VCaP (cell line): ENCODE data around the gene CLASRP.

Experiments
- H3K27ac ChIP-seq: fragments of 450-650 bp; 2 replicates; pipeline ENCODE4 v1.5.1; 2017
- TF ChIP-seq, protein P1 (sequence below): fragments of 450-650 bp; conservative IDR thresholded peaks from 2 replicates; pipeline ENCODE4 v1.5.1; 2017; ENCODE audit warnings: mild to moderate bottlenecking, moderate library complexity

CLASRP gene

DNA sequence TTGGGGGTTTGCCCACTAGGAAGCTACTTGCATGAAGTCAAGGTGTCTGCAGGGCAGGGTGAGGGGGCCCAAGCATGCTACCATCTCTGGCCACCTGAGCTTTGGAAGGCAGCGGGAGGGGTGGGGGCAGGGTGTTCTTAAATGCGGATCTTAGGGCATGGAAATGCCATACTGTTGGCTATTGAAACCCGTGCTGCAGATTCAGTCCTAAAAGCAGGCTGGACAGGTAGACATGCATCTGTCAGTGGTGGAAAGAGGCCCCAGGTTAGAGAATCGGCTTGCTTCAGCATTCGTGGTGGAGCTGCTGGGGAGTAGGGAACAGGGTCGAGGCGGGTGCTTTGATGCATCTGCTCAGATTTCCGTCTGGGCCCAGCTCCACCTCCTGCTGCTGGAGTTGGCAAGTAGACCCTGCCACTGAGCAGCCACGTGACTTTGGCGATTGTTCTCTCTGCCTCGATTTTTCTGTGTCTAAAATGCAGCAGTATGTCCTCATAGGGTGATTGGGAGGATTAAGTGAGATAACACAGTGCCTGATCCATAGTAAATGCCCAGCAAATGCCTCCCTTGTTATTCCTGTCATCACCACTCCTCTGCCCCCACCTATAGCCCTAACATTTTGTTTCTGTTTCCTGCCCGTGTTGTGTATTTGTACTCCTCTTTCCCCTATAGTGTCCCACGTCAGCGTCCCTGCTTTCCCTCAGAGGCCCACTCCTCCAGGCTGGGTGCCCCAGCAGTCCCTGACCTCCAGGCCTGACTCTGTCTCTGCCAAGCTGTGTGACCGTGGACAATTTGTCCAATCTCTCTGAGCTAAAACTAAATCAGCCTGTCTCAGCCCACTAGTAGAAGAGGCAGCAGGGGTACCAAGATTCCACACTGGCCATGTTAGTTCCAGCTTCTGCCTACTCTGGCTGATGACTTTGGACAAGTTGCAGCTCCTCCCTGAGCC, 59.9 kb downstream of the CLASRP start:
- H3K27ac ChIP-seq: no peak overlapping the region
- TF ChIP-seq, protein P1, sequence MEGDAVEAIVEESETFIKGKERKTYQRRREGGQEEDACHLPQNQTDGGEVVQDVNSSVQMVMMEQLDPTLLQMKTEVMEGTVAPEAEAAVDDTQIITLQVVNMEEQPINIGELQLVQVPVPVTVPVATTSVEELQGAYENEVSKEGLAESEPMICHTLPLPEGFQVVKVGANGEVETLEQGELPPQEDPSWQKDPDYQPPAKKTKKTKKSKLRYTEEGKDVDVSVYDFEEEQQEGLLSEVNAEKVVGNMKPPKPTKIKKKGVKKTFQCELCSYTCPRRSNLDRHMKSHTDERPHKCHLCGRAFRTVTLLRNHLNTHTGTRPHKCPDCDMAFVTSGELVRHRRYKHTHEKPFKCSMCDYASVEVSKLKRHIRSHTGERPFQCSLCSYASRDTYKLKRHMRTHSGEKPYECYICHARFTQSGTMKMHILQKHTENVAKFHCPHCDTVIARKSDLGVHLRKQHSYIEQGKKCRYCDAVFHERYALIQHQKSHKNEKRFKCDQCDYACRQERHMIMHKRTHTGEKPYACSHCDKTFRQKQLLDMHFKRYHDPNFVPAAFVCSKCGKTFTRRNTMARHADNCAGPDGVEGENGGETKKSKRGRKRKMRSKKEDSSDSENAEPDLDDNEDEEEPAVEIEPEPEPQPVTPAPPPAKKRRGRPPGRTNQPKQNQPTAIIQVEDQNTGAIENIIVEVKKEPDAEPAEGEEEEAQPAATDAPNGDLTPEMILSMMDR: no peak

DNA sequence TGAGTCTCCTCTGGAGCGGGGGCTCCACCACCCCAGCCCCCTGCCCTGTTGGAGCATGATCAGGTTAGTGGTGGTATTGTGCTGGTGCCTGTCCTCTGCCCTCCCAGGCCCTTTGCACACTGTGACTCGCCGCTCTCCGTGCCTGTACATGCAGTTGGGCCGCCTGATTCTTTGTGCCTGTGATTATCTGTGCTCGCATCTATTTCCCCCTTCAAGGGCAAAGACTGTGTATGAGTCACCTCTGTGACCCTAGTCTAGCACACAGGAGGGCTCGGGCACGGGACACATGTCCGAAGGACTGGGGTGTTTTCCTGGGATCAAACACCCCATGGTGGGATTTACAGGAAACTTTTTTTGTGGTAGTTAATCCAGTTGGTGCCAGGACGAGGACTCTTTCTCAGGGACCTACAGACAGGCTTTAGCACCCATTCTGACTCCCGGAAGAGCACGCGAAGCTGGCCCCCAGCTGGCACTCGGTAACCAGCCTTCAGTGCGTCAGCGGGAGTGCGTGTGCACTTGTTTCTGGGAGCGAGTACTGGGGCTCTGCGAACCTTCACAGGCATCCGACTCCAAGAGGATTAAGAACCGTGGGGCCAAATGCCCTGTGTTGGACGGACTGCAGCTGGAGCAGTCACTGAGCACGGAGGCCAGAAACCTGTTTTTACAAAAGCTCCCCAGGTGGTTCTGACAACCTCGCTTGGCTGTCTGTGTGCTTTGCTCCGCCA, 60.8 kb downstream of the CLASRP start:
- TF ChIP-seq, protein P1: no peak
- H3K27ac ChIP-seq: no peak overlapping the region

DNA sequence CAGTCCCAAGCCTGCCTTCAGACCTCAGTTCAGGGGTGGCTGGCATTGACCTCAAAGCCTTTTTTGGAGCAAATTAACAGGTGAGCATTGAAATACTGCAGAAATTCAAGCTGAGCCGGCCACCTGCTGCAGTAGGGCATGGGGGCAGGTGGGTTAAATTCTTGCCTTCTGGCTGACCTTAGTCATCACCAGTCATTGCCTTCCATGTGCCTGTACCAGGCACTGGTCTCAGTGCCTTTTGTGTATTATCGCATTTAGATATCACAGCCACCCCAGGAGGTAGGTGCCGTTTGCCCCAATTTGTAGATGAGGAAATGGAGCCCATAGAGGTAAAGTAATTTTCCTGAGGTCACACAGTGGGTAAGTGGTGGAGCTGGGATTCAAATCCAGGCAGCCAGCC, 61.4 kb downstream of the CLASRP start:
- no peak overlapping the region for H3K27ac ChIP-seq
- TF ChIP-seq, protein P1: no peak

DNA sequence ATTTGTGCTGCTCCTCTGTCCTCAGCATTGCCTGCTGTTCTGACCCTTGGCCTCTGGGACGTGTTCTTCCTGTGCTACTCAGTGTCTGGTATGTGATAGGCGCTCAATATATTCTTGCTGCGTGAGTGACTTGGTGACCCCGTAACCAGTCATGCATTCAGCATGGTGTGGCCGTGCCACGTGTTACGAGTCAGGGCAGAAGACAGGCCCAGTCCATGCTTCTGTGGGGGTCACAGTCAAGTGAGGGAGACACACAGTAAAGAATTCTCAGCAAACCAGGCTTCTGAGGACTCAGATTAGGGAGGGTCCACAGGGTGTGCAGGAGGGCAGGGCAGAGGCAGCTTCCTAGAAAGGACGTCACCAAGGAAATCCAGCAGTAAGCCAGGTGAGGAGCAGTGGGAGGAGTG, 62.0 kb downstream of the CLASRP start:
- TF ChIP-seq, protein P1: no peak
- no peak overlapping the region for H3K27ac ChIP-seq

DNA sequence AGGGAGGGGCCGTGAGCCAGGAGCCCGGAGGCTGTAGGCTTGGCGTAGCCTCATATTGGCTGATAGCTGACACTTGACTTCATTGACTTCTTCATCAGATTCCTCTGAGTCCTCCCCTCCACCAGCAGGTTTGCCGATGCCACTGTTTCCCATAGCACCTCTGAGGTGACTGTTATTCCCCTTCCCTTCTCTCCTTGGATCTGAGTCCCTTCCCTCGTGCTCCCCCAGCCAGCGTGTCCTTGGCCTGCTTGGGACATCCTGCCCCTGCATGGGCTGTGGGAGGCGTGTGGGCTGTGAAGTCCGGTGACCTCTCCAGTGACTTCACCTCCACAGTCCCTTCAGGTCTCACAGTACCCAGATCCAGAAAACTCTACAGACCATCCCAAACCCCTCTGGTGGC, 63.0 kb downstream of the CLASRP start:
- TF ChIP-seq, protein P1: no peak
- no peak overlapping the region for H3K27ac ChIP-seq

DNA sequence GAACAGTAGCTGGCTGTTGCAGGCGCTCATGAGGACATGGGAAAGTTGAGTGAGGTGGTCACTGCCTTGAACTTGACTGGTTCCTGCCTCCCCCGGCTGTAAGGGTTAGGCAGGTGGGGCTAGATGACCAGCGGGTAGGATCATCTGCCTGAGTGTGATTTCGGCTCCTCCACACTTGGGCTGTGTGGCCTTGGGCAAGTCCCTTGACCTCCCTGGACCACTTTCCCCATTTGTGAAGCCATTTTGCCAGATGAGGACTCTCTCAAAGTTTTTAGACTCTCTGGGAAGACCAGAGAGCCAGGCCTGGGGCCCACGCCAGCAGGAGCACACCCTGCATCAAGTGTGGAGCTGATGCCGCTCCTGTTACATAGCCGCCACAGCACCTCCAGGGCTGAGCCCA, 63.6 kb downstream of the CLASRP start:
- TF ChIP-seq, protein P1: no peak
- no peak overlapping the region for H3K27ac ChIP-seq

DNA sequence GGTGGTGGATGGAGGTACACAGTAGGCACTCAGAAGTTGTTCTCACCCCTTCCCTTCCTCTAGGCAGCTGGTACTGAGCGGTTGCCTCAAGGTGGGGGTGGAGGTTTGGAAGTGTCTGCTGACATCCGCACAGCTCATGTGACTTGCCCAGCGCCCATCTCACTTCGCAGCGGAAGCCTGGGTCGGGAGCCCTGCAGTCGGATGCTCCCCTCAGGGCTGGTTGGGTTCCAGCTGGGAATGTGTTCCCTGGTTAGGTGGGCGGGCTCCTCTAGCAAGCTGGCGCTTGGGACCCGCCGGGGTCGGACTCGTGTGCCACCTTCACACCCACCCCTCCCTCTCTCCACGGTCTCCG, 64.3 kb downstream of the CLASRP start:
- 0 out of 2 replicates have a peak overlapping the region, but pooled peaks have one; percentile 2 for H3K27ac ChIP-seq
- TF ChIP-seq, protein P1: no peak
